ENCODE measurements around the gene MAP3K3. TPM values are rescaled to one million over a fixed set of nuclear protein-coding genes. Genes with fewer than 3 reads are reported as not detected.

Gene MAP3K3
- total RNA-seq, 1 donor from 2014 or later = 25.1 TPM

DNA sequence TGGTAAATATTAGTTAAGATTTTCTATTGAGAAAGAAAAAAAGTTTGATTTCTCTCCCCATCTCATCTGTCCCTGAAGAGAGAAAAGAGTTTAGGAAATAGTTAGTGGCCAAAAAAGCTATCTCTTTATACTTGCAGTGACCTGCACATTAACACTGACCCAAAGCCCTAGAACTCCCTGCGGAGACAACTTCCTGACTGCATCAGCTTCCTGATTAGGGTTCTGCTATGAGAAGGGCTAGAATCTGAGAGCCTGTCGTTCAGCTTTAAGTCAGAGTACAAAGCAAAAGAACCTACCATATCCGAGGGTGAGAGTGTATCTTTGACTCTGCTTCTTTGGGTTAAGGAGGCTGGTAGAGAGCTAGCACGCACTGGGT lies 53.0 kb downstream of the MAP3K3 start:
- no peaks in the 10 kb centered on the region for H3K27me3 ChIP-seq (ENCODE audit: control insufficient read depth in 3 of 3, insufficient read depth in 3 of 3, low read length in 3 of 3)
- peak overlapping the region; percentile 40 to 54 (median 48) for H3K4me3 ChIP-seq (ENCODE audit: low read length in 3 of 3)
- H3K36me3 ChIP-seq (ENCODE audit: control insufficient read depth in 3 of 3, insufficient read depth in 3 of 3, low read length in 3 of 3) = peaks cover 8 to 12% (median 12%) of the 10 kb centered on the region in 3 donors
- H3K9me3 ChIP-seq (ENCODE audit: control insufficient read depth in 3 of 3, low read length in 3 of 3) = no peaks in the 10 kb centered on the region
- H3K9ac ChIP-seq (ENCODE audit: low read depth in 1 of 3, low read length in 3 of 3) = peak overlapping the region in 1 of 3 donors; percentile 23
- H3K27ac ChIP-seq (ENCODE audit: low read depth, low read length) = peak overlapping the region; percentile 74
- peaks cover 20 to 31% (median 25%) of the 10 kb centered on the region in 3 donors for H3K4me1 ChIP-seq (ENCODE audit: control insufficient read depth in 3 of 3, insufficient read depth in 3 of 3, low read length in 3 of 3)

DNA sequence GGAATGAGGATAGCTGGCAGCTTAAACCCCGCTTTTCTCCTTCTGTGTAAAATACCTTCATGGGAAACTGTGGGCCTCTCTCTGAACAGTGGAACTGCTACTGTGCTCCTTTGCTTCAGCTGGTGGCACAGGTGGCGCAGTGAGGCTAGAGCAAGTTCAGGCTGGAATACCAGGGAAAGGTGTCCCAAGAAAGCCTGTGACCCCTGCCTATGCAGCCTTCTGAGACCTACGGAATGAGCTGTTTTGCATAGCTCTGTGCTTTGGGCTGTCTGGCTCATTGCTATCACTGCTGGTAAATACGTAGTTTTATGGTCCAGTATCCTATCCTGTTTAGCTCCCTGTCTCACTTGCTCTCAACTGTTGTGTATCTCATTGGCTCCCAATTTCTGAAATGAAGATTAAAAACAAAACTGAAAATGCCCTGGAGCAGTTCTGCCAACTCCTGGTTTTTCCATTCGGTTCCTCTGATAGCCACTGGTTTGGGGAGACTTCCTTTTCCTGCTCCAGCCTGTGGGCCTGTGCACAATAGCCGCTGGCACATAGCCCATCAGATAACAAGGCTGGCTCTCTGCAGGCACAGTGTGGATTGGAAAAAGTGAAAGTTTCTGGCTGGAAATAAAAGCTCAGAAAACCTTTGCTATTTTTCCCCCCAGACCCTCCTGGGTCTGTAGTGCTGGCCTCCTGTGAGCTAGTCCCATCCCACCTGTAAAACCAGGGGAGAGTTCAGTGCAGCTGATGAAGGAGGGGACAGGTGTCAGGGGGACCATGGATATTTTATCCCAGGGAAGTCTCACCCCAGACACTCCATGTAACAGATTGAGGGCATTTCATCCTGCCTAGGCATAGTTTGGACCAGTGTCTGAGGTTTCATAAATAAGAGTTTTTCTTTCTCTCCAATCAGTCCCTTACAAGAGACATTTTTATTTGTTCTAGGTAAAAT lies 53.7 kb downstream of the MAP3K3 start:
- H3K27ac ChIP-seq (ENCODE audit: low read depth, low read length) = peak overlapping the region; percentile 74
- no peaks in the 10 kb centered on the region for H3K9me3 ChIP-seq (ENCODE audit: control insufficient read depth in 3 of 3, low read length in 3 of 3)
- H3K27me3 ChIP-seq (ENCODE audit: control insufficient read depth in 3 of 3, insufficient read depth in 3 of 3, low read length in 3 of 3) = no peaks in the 10 kb centered on the region
- H3K36me3 ChIP-seq (ENCODE audit: control insufficient read depth in 3 of 3, insufficient read depth in 3 of 3, low read length in 3 of 3) = peaks cover 8 to 12% (median 12%) of the 10 kb centered on the region in 3 donors
- peak overlapping the region; percentile 40 to 54 (median 48) for H3K4me3 ChIP-seq (ENCODE audit: low read length in 3 of 3)
- H3K4me1 ChIP-seq (ENCODE audit: control insufficient read depth in 3 of 3, insufficient read depth in 3 of 3, low read length in 3 of 3) = peaks cover 20 to 31% (median 25%) of the 10 kb centered on the region in 3 donors
- peak overlapping the region in 2 of 3 donors; percentile 23 to 26 for H3K9ac ChIP-seq (ENCODE audit: low read depth in 1 of 3, low read length in 3 of 3)

DNA sequence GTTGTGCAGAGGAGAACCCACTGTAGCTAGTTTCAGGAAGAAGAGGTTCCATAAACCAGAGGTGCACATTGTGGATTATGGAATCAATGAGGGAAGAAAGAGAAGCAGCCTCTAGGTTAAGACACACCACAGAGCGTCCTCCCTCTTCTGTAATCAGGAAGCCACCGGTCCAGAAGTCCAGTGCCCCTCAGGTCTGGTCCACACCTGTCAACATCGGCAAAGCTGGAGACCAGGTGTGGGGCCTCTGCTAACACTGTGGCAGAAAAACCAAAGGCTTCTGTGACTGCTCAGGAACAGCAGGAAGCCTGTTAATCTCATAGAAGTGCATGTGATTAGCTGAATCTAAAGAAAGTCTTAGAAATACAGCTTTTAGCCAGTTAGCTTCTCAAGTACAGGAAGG lies 54.4 kb downstream of the MAP3K3 start:
- Histone ChIP-seq H3K27ac (ENCODE audit: low read depth, low read length) (peak overlapping the region; percentile 74), H3K9me3 (ENCODE audit: control insufficient read depth in 3 of 3, low read length in 3 of 3) (no peaks in the 10 kb centered on the region), H3K9ac (ENCODE audit: low read depth in 1 of 3, low read length in 3 of 3) (no peak overlapping the region), H3K27me3 (ENCODE audit: control insufficient read depth in 3 of 3, insufficient read depth in 3 of 3, low read length in 3 of 3) (no peaks in the 10 kb centered on the region), H3K4me3 (ENCODE audit: low read length in 3 of 3) (no peak overlapping the region), H3K36me3 (ENCODE audit: control insufficient read depth in 3 of 3, insufficient read depth in 3 of 3, low read length in 3 of 3) (peaks cover 10 to 15% (median 14%) of the 10 kb centered on the region in 3 donors), H3K4me1 (ENCODE audit: control insufficient read depth in 3 of 3, insufficient read depth in 3 of 3, low read length in 3 of 3) (peaks cover 20 to 31% (median 25%) of the 10 kb centered on the region in 3 donors)

DNA sequence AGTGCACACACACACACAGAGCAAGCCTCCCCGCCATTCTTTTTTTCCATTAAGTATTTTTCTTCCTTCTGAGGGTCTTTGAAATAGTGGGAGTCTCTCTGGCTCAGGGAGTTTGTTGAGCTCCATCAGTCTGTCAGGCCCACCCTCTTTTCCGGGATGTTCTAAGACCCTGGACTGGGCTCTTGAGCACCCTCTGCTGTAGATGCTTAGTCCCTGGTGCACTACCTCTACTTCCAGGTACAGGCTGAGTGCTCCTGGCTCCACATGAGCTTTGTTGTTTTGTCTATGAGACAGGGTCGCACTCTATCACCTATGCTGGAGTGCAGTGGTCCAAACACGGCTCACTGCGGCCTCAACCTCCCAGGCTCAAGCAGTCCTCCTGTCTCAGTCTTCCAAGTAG lies 57.0 kb downstream of the MAP3K3 start:
- Histone ChIP-seq H3K36me3 (ENCODE audit: control insufficient read depth in 3 of 3, insufficient read depth in 3 of 3, low read length in 3 of 3) (peaks cover 12 to 37% (median 31%) of the 10 kb centered on the region in 3 donors), H3K4me1 (ENCODE audit: control insufficient read depth in 3 of 3, insufficient read depth in 3 of 3, low read length in 3 of 3) (peaks cover 17 to 31% (median 24%) of the 10 kb centered on the region in 3 donors)

DNA sequence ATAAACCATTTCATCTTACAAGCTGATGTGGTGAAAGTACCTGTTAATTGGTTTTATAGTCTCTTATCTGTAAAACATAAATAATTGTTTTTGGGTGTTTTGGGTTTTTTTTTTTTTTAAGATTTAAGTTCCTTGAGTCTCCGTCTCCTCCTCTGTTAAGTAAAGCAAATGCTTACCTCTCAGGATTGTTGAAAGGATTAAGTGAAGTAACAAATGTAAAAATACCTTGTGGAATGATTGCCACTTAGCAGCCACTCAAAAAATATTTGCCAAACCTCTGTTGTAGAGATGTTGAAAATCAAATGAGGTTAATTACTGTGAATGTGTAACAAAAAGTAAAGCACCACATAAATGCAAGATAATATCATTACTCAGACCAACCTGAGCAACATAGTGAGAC lies 58.5 kb downstream of the MAP3K3 start:
- peaks cover 17 to 38% (median 36%) of the 10 kb centered on the region in 3 donors for H3K36me3 ChIP-seq (ENCODE audit: control insufficient read depth in 3 of 3, insufficient read depth in 3 of 3, low read length in 3 of 3)
- H3K9ac ChIP-seq (ENCODE audit: low read depth in 1 of 3, low read length in 3 of 3) = no peak overlapping the region
- no peak overlapping the region for H3K4me3 ChIP-seq (ENCODE audit: low read length in 3 of 3)
- no peaks in the 10 kb centered on the region for H3K27me3 ChIP-seq (ENCODE audit: control insufficient read depth in 3 of 3, insufficient read depth in 3 of 3, low read length in 3 of 3)
- peaks cover 5 to 21% (median 15%) of the 10 kb centered on the region in 3 donors for H3K4me1 ChIP-seq (ENCODE audit: control insufficient read depth in 3 of 3, insufficient read depth in 3 of 3, low read length in 3 of 3)
- H3K27ac ChIP-seq (ENCODE audit: low read depth, low read length) = no peak overlapping the region
- H3K9me3 ChIP-seq (ENCODE audit: control insufficient read depth in 3 of 3, low read length in 3 of 3) = no peaks in the 10 kb centered on the region

More for the DNA sequence above, 57.0 kb downstream of the MAP3K3 start:
- Histone ChIP-seq H3K4me3 (ENCODE audit: low read length in 3 of 3) (no peak overlapping the region), H3K27ac (ENCODE audit: low read depth, low read length) (no peak overlapping the region), H3K9me3 (ENCODE audit: control insufficient read depth in 3 of 3, low read length in 3 of 3) (no peaks in the 10 kb centered on the region), H3K27me3 (ENCODE audit: control insufficient read depth in 3 of 3, insufficient read depth in 3 of 3, low read length in 3 of 3) (no peaks in the 10 kb centered on the region), H3K9ac (ENCODE audit: low read depth in 1 of 3, low read length in 3 of 3) (no peak overlapping the region)

- no peaks in the 10 kb centered on the region for H3K27me3 ChIP-seq (ENCODE audit: control insufficient read depth in 3 of 3, insufficient read depth in 3 of 3, low read length in 3 of 3)
- no peak overlapping the region for H3K4me3 ChIP-seq (ENCODE audit: low read length in 3 of 3)
- H3K9ac ChIP-seq (ENCODE audit: low read depth in 1 of 3, low read length in 3 of 3) = no peak overlapping the region
- H3K9me3 ChIP-seq (ENCODE audit: control insufficient read depth in 3 of 3, low read length in 3 of 3) = no peaks in the 10 kb centered on the region
- H3K4me1 ChIP-seq (ENCODE audit: control insufficient read depth in 3 of 3, insufficient read depth in 3 of 3, low read length in 3 of 3) = peaks cover under 1 to 14% (median 14%) of the 10 kb centered on the region in 3 donors
- peaks cover 22 to 40% (median 36%) of the 10 kb centered on the region in 3 donors for H3K36me3 ChIP-seq (ENCODE audit: control insufficient read depth in 3 of 3, insufficient read depth in 3 of 3, low read length in 3 of 3)
- no peak overlapping the region for H3K27ac ChIP-seq (ENCODE audit: low read depth, low read length)
Observed at GRCh38 chr17:63681530-63681929, 59.3 kb downstream of the MAP3K3 start.

DNA sequence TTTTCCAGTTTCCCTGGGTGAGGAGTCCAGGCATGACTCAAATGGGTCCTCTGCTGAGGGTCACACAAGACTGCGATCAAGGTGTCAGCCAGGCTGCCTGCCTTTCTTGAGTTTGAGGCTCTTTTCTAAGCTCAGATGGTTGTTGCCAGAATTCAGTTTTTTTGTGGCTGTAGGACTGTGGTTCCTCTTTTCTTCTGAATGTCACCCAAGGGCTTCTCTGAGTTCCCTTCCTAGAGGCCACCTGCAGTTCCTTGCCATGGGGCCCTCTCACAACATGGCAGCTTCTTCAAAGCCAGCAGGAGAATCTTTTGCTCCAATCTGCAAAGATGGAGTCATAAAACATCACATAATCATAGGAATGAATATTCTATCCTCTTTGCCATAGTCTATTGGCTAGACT lies 60.2 kb downstream of the MAP3K3 start:
- Histone ChIP-seq H3K27ac (ENCODE audit: low read depth, low read length) (no peak overlapping the region), H3K4me1 (ENCODE audit: control insufficient read depth in 3 of 3, insufficient read depth in 3 of 3, low read length in 3 of 3) (peaks cover 0 to 5% (median 5%) of the 10 kb centered on the region in 3 donors), H3K9ac (ENCODE audit: low read depth in 1 of 3, low read length in 3 of 3) (no peak overlapping the region), H3K36me3 (ENCODE audit: control insufficient read depth in 3 of 3, insufficient read depth in 3 of 3, low read length in 3 of 3) (peaks cover 22 to 38% (median 33%) of the 10 kb centered on the region in 3 donors), H3K4me3 (ENCODE audit: low read length in 3 of 3) (no peak overlapping the region), H3K9me3 (ENCODE audit: control insufficient read depth in 3 of 3, low read length in 3 of 3) (no peaks in the 10 kb centered on the region), H3K27me3 (ENCODE audit: control insufficient read depth in 3 of 3, insufficient read depth in 3 of 3, low read length in 3 of 3) (no peaks in the 10 kb centered on the region)

- H3K27me3 ChIP-seq (ENCODE audit: control insufficient read depth in 3 of 3, insufficient read depth in 3 of 3, low read length in 3 of 3) = no peaks in the 10 kb centered on the region
- peaks cover 22 to 38% (median 30%) of the 10 kb centered on the region in 3 donors for H3K36me3 ChIP-seq (ENCODE audit: control insufficient read depth in 3 of 3, insufficient read depth in 3 of 3, low read length in 3 of 3)
- no peaks in the 10 kb centered on the region for H3K9me3 ChIP-seq (ENCODE audit: control insufficient read depth in 3 of 3, low read length in 3 of 3)
- no peak overlapping the region for H3K4me3 ChIP-seq (ENCODE audit: low read length in 3 of 3)
- H3K9ac ChIP-seq (ENCODE audit: low read depth in 1 of 3, low read length in 3 of 3) = no peak overlapping the region
- H3K4me1 ChIP-seq (ENCODE audit: control insufficient read depth in 3 of 3, insufficient read depth in 3 of 3, low read length in 3 of 3) = no peaks in the 10 kb centered on the region
- H3K27ac ChIP-seq (ENCODE audit: low read depth, low read length) = no peak overlapping the region
Observed at GRCh38 chr17:63682981-63683380, 60.8 kb downstream of the MAP3K3 start.

GRCh38 chr17:63685041-63685440 lies 62.8 kb downstream of the MAP3K3 start:
- Histone ChIP-seq H3K4me3 (ENCODE audit: low read length in 3 of 3) (no peak overlapping the region), H3K9ac (ENCODE audit: low read depth in 1 of 3, low read length in 3 of 3) (no peak overlapping the region), H3K9me3 (ENCODE audit: control insufficient read depth in 3 of 3, low read length in 3 of 3) (no peaks in the 10 kb centered on the region), H3K27ac (ENCODE audit: low read depth, low read length) (no peak overlapping the region), H3K36me3 (ENCODE audit: control insufficient read depth in 3 of 3, insufficient read depth in 3 of 3, low read length in 3 of 3) (peaks cover 40 to 55% (median 49%) of the 10 kb centered on the region in 3 donors), H3K27me3 (ENCODE audit: control insufficient read depth in 3 of 3, insufficient read depth in 3 of 3, low read length in 3 of 3) (no peaks in the 10 kb centered on the region), H3K4me1 (ENCODE audit: control insufficient read depth in 3 of 3, insufficient read depth in 3 of 3, low read length in 3 of 3) (no peaks in the 10 kb centered on the region)

- H3K36me3 ChIP-seq (ENCODE audit: control insufficient read depth in 3 of 3, insufficient read depth in 3 of 3, low read length in 3 of 3) = peaks cover 45 to 60% (median 55%) of the 10 kb centered on the region in 3 donors
- no peaks in the 10 kb centered on the region for H3K27me3 ChIP-seq (ENCODE audit: control insufficient read depth in 3 of 3, insufficient read depth in 3 of 3, low read length in 3 of 3)
- H3K4me1 ChIP-seq (ENCODE audit: control insufficient read depth in 3 of 3, insufficient read depth in 3 of 3, low read length in 3 of 3) = no peaks in the 10 kb centered on the region
- no peak overlapping the region for H3K27ac ChIP-seq (ENCODE audit: low read depth, low read length)
- no peak overlapping the region for H3K9ac ChIP-seq (ENCODE audit: low read depth in 1 of 3, low read length in 3 of 3)
- no peaks in the 10 kb centered on the region for H3K9me3 ChIP-seq (ENCODE audit: control insufficient read depth in 3 of 3, low read length in 3 of 3)
- no peak overlapping the region for H3K4me3 ChIP-seq (ENCODE audit: low read length in 3 of 3)
Observed at GRCh38 chr17:63685578-63685977, 63.4 kb downstream of the MAP3K3 start.
